SW480 (cell line): ENCODE measurements around the gene AREL1.

ENCODE experiments used
- DNase-seq: peaks from one replicate; pipeline ENCODE4 v3.0.0-alpha.2; 2016; ENCODE audit warnings: low spot score

Gene AREL1

GRCh38 chr14:74660863-74661262 lies 52.0 kb downstream of the AREL1 start:
- no peak for DNase-seq

DNA sequence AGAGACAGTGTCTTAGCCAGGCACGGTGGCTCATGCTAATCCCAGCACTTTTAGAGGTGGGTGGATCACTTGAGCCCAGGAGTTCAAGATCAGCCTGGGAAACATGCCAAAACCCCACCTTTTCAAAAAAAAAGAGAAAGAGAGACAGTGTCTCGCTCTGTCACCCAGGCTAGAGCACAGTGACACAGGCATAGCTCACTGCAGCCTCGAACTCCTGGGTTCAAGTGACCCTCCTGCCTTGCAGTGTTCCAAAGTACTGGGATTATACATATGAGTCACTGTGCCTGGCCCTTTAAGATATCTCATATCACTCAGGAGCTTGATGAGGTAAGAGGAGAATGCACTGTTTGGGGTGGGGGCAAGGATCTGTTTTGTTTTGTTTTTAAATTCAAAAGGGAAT lies 52.7 kb downstream of the AREL1 start:
- no peak for DNase-seq

GRCh38 chr14:74658535-74659131 lies 54.2 kb downstream of the AREL1 start:
- no peak for DNase-seq

- no peak for DNase-seq
Observed at GRCh38 chr14:74656964-74657363, 55.9 kb downstream of the AREL1 start.

DNA sequence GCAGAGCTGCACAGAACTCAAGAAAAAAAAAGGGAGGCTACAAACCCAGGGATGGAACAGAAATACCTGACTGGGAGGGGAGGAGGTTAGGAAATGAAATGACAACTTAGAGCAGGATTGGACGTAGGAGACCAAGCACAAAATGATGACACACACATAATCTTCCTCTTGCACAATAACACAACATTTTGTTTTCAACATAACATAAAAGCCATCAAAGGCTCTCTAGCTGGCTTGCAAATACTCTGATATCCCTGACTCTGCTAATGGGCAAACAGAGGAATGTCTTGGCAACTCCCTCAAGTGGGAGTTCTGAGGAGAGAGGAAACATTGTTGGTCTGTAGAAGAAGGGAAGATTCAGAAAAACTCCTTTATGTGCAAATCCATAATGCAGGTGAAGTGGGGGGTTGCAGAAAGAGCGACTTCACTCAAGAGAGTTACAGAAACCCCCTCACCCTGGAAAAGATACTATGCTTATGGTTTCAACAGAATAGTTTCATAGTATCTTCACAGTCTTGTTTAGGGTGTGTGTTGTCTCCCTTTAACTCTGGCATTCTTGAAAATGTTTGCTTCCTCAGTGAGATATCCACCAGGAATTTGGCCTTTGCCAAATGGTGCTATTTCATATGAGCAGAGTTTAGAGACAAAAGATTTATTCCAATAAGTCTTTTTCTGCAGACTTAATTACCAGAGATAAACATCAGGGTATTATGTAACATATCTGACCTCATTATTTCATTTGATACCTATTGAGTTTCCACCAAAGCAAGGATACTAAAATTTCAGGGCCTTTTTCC lies 57.1 kb downstream of the AREL1 start:
- DNase-seq: no peak

GRCh38 chr14:74654931-74655330 lies 57.9 kb downstream of the AREL1 start:
- DNase-seq: no peak

- DNase-seq: no peak
Observed at GRCh38 chr14:74653386-74654138, 59.3 kb downstream of the AREL1 start.

GRCh38 chr14:74652541-74652940 lies 60.3 kb downstream of the AREL1 start:
- no peak for DNase-seq

- DNase-seq: no peak
Observed at GRCh38 chr14:74650927-74651686, 61.8 kb downstream of the AREL1 start.

DNA sequence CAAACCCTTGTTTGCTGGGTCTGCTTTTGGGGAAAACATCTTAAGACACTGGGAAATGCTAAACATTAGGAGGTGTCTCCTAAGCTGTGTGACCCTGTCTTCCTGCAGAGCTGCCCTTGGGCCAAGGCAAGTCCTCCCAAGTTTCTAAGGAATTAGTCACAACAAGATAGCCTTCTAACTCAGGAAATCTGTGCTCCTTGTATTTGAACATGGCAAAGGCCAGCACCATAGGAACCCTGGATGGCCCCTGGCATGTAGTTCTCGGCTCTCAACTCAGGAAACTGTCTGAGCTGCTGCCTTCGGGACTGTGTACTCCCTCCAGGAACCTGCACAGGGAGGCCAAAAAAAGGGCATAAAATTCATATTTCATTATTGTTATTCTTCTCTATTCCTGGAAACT lies 63.2 kb downstream of the AREL1 start:
- DNase-seq: no peak

GRCh38 chr14:74649167-74649566 lies 63.7 kb downstream of the AREL1 start:
- DNase-seq: no peak

- no peak for DNase-seq
Observed at GRCh38 chr14:74648601-74649000, 64.3 kb downstream of the AREL1 start.

DNA sequence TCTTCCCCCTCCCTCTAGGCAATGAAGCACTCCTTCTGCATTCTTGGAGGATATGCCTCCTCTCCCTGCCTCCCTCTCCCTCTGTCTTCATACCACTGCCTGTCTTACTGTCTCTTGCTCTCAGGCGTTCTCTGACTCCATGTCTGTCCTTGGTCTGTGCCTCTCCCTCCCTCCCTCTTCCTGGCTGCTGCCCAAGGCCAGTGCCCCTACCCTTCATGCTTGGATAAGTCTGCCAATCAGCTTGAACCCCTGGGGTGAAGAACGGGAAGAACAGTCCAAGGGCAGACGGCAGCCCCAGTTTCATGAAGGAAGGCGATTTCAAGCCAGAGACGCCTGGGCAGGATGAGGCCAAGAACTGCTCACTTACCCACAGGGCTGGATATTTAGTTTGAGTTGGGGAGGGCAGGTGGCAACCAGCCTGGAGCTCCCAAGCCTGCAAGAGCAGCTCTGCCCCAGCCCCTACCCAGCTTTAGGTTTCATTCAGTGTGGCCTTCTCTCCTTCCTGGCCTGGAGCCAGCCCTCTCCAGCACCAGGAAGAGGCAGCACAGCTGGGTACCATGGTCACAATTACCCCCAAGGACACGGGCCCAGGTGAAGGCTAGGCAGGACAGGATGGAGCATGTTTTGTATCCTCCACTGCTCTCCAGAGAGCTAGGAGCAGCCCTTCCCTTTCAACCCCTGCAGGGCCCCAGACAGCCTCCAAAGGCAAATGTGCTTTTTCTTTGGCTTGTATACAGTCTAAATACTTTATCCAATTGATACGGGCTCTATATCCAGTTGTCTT lies 65.0 kb downstream of the AREL1 start:
- no peak for DNase-seq

DNA sequence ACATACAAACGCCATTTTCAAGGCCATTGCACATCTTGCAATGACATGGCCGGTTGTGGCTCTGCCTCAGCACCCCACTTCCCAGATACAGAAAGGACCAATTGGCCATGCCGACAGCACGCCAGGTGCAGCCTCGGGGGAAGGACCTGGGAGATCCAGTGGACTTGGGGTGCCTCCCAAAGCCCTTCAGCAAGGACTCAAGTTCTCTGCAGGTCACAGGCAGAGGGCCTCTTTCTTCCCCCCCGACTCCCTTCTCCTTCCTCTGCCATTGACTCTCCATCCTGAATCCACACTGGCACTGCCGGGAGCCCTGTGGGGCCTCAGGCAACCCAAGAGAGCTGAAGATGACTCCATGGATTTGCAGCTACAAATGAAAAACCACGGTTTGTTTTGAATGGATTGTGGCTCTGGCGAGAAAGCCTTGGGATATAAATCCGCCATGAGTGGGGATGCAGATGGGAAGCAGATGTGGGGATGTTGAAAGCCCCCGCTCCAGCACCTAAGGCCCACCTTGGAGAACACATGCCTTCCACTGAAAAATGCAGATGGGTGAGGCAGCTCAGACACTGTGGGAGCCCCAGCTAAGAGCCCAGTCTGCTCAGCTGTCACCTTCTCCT lies 65.7 kb downstream of the AREL1 start:
- DNase-seq: no peak

- DNase-seq: no peak
Observed at GRCh38 chr14:74645756-74646470, 67.0 kb downstream of the AREL1 start.

DNA sequence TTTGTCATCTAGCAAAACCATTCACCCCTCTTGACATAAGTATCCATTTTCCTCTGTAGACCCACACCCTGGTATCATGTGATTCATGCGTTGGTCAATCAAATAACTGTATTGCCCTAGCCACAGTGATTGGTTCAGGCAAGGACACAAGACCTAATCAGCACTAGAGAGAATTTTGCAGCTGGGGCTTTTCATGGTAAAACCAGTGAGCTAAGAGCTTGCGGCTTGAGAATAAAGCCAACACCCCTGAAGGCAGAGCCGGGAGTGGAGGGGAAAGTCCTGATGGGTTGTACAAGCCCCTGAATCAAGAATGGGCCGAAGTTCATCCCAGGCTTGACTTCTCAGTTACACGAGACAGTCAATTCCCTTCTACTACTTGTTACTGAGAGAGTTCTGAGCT lies 67.6 kb downstream of the AREL1 start:
- no peak for DNase-seq

- DNase-seq: no peak
Observed at GRCh38 chr14:74641601-74642391, 71.1 kb downstream of the AREL1 start.

- no peak for DNase-seq
Observed at GRCh38 chr14:74638966-74639365, 73.9 kb downstream of the AREL1 start.

DNA sequence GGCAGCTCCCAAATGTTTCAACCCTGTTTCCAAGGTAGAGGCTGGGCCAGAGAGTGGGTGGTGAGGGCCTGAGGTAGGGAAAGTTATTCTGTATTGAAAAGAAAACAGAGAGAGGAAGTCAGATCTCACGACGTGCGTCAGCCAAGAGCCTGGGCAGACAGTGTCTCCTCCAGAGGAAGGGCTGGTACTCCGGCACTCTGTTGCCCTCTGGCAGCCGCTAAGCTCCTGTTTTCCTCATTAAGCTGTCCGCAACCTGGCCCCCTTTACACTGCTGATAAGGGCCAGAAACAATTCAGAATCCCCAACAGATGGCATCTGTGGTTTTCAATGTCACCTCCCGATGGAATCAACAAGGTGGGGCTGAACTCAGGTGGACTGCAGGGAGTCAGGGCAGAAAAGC lies 74.8 kb downstream of the AREL1 start:
- DNase-seq: no peak

GRCh38 chr14:74637178-74637550 lies 75.7 kb downstream of the AREL1 start:
- DNase-seq: no peak
